ENCODE measurements around the gene ZNF837. TPM values are rescaled to one million over a fixed set of nuclear protein-coding genes. Genes with fewer than 3 reads are reported as not detected.

ZNF837 gene
- total and polyA plus RNA-seq, 2 donors (not counting 1 experiment from before 2014, with no cell fraction given), result 4.2 to 4.9 TPM

GRCh38 chr19:58330458-58330857 is 50.4 kb downstream of the ZNF837 start:
- H4K20me1 ChIP-seq (ENCODE audit: control insufficient read depth, insufficient read depth, low read length, poor library complexity, severe bottlenecking), result no peaks in the 10 kb centered on the region
- H3K79me2 ChIP-seq (ENCODE audit: control insufficient read depth, insufficient read depth, low read length), result peaks cover 45% of the 10 kb centered on the region
- ChIA-PET CTCF (interaction anchor here (1.0 to 2.4 kb wide), 2 partner anchors 188 to 189 kb away, joined by 4 to 10 read pairs; partner anchors contain the start of gene ZBTB45), POLR2A (no interaction called here)
- peaks cover 0 to 3% (median 0%) of the 10 kb centered on the region in 3 donors for H3K9me3 ChIP-seq (ENCODE audit: control extremely low read depth in 1 of 3, control insufficient read depth in 2 of 3, insufficient read depth in 1 of 3, low read length in 2 of 3)
- Mint-ChIP-seq H3K27me3 (no peaks in the 10 kb centered on the region), H3K27ac (no peak overlapping the region), H3K4me3 (no peak overlapping the region), H3K4me1 (no peaks in the 10 kb centered on the region), H3K9me3 (ENCODE audit: insufficient read depth) (no peaks in the 10 kb centered on the region)
- intact Hi-C loops (cut with micrococcal nuclease), result no loop called here
- 100% methylated on average over 4 of the region's 4 CpGs for WGBS (ENCODE audit: insufficient coverage)
- H3K9ac ChIP-seq (ENCODE audit: low read length), result no peak overlapping the region
- H3K4me1 ChIP-seq (ENCODE audit: control insufficient read depth in 2 of 2, insufficient read depth in 2 of 2, low read length in 2 of 2), result peaks cover 11 to 23% of the 10 kb centered on the region in 2 donors
- TF ChIP-seq EZH2 (IDR thresholded peaks at IDR 0.05; ENCODE audit: borderline replicate concordance, insufficient read depth, low read depth, low read length, poor library complexity, severe bottlenecking) (no peak), CTCF (IDR thresholded peaks at IDR 0.05) (no peak)
- no peak overlapping the region for H3K27ac ChIP-seq (ENCODE audit: low read length in 2 of 2)
- no peak overlapping the region for H3K4me3 ChIP-seq (ENCODE audit: control extremely low read depth in 1 of 5, extremely low read depth in 1 of 5, insufficient read depth in 1 of 5, low read depth in 2 of 5, low read length in 4 of 5)
- ATAC-seq (ENCODE audit: low read depth) (no peak), DNase-seq (no peak)
- H2AFZ ChIP-seq (ENCODE audit: insufficient read depth, low read depth, low read length, poor library complexity, severe bottlenecking), result no peak overlapping the region
- no peak overlapping the region for H3K4me2 ChIP-seq (replicated peaks; ENCODE audit: low read depth, low read length, poor library complexity, severe bottlenecking)
- H3K36me3 ChIP-seq (replicated peaks in 1 of 2; ENCODE audit: control extremely low read depth in 1 of 2, control insufficient read depth in 1 of 2, extremely low read depth in 1 of 2, insufficient read depth in 2 of 2, low read length in 1 of 2), result peaks cover 2 to 8% of the 10 kb centered on the region in 2 experiments
- H3K27me3 ChIP-seq (replicated peaks in 1 of 4; ENCODE audit: control extremely low read depth in 1 of 4, control insufficient read depth in 3 of 4, insufficient read depth in 4 of 4, low read length in 3 of 4), result no peaks in the 10 kb centered on the region

GRCh38 chr19:58328999-58329398 is 51.8 kb downstream of the ZNF837 start:
- peaks cover 41% of the 10 kb centered on the region for H3K79me2 ChIP-seq (ENCODE audit: control insufficient read depth, insufficient read depth, low read length)
- Mint-ChIP-seq H3K4me3 (no peak overlapping the region), H3K9me3 (ENCODE audit: insufficient read depth) (no peaks in the 10 kb centered on the region), H3K27me3 (no peaks in the 10 kb centered on the region), H3K4me1 (no peaks in the 10 kb centered on the region), H3K27ac (no peak overlapping the region)
- H3K36me3 ChIP-seq (replicated peaks in 1 of 2; ENCODE audit: control extremely low read depth in 1 of 2, control insufficient read depth in 1 of 2, extremely low read depth in 1 of 2, insufficient read depth in 2 of 2, low read length in 1 of 2), result no peaks in the 10 kb centered on the region
- peaks cover 11 to 23% of the 10 kb centered on the region in 2 donors for H3K4me1 ChIP-seq (ENCODE audit: control insufficient read depth in 2 of 2, insufficient read depth in 2 of 2, low read length in 2 of 2)
- CTCF ChIA-PET, result interaction anchor here (1.4 to 2.4 kb wide), 2 partner anchors 34 to 191 kb away, joined by 3 to 10 read pairs; partner anchors contain the start of genes ZBTB45 and ZNF497
- intact Hi-C loops (cut with micrococcal nuclease), result loop anchor here (5.0 kb wide), 1 partner anchor 123 kb away; the partner anchor contains the start of gene ZNF324B
- H2AFZ ChIP-seq (ENCODE audit: insufficient read depth, low read depth, low read length, poor library complexity, severe bottlenecking), result no peak overlapping the region
- WGBS (ENCODE audit: insufficient coverage), result 69% methylated on average over 9 of the region's 10 CpGs
- ATAC-seq (ENCODE audit: low read depth) (no peak), DNase-seq (peak; percentile 33)
- no peaks in the 10 kb centered on the region for H4K20me1 ChIP-seq (ENCODE audit: control insufficient read depth, insufficient read depth, low read length, poor library complexity, severe bottlenecking)
- no peak overlapping the region for H3K4me3 ChIP-seq (ENCODE audit: control extremely low read depth in 1 of 5, extremely low read depth in 1 of 5, insufficient read depth in 1 of 5, low read depth in 2 of 5, low read length in 4 of 5)
- H3K4me2 ChIP-seq (replicated peaks; ENCODE audit: low read depth, low read length, poor library complexity, severe bottlenecking), result no peak overlapping the region
- TF ChIP-seq EZH2 (IDR thresholded peaks at IDR 0.05; ENCODE audit: borderline replicate concordance, insufficient read depth, low read depth, low read length, poor library complexity, severe bottlenecking) (no peak), CTCF (IDR thresholded peaks at IDR 0.05) (no peak)
- no peaks in the 10 kb centered on the region for H3K27me3 ChIP-seq (replicated peaks in 1 of 4; ENCODE audit: control extremely low read depth in 1 of 4, control insufficient read depth in 3 of 4, insufficient read depth in 4 of 4, low read length in 3 of 4)
- H3K27ac ChIP-seq (ENCODE audit: low read length in 2 of 2), result no peak overlapping the region
- POLR2A ChIA-PET, result interaction anchor here (1.0 kb wide), 1 partner anchor 34 kb away, joined by 3 read pairs; the partner anchor contains the start of gene ZNF497
- no peak overlapping the region for H3K9ac ChIP-seq (ENCODE audit: low read length)
- H3K9me3 ChIP-seq (ENCODE audit: control extremely low read depth in 1 of 3, control insufficient read depth in 2 of 3, insufficient read depth in 1 of 3, low read length in 2 of 3), result no peaks in the 10 kb centered on the region
